Stimulated activated CD8-positive, alpha-beta memory T cell treated with anti-CD3 and anti-CD28 coated beads, Interleukin-15, amount 100 ng/mL, for 4 hours (primary cell): ENCODE data around the gene CD3D.
"Not testable (repeated sequence)": the region's sequence is repeated elsewhere in the genome, so short reads cannot be mapped to it uniquely, and the experiment has no call there.

Experiments used
- DNase-seq, 2 donors: peaks; one replicate each; pipeline ENCODE4 v3.0.0-alpha.2; 2020; ENCODE audit warnings: low read depth in 2 of 2

CD3D gene

DNA sequence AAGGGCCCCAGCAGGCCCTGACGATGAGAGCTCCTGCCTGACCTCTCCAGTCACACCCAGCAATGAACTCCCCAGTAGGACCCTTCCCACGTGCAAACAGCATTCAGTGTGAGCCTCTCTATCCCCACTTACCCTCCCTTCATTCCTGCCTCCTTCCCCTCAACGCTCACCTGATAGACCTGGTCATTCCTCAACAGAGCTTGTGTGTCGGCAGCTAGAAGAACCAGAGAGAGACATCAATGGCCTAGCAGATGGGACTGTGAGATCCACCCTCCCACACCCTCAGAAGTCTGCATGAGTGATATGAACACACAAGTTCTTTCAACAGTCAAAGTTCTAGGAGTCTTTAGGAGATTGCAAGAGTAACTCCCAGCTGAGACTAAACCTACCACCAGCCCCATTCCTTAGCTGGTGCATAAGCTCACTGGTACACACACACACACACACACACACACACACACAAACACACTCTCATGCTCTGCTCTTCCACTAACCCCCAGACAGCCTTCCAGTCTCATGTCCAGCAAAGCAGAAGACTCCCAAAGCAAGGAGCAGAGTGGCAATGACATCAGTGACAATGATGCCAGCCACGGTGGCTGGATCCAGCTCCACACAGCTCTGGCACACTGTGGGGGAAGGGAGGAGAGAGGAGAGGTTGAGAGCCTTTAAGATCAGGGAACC lies 3.1 kb downstream of the CD3D start:
- no peak for DNase-seq

DNA sequence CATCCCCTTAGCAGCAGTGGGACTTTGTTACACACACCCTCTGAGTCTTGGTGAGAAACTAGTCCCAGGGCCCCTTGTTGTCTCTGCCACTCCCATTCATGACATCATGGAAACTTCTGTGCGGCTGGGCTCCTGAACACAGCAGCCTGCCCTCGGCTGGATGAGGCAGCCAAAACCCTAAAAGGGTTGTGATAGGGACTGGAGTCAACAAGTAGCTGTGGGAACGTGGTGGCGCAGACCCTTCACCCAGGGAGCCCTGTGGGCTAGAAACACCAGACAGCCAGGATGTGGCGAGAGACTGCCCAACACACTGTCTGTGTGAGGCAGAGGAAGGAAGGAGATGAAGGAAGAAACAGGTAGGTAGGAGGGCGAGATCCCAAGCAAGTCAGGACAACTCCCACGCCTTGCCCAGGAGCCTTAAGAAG lies 3.9 kb downstream of the CD3D start:
- peak; percentile 67 to 88 for DNase-seq

DNA sequence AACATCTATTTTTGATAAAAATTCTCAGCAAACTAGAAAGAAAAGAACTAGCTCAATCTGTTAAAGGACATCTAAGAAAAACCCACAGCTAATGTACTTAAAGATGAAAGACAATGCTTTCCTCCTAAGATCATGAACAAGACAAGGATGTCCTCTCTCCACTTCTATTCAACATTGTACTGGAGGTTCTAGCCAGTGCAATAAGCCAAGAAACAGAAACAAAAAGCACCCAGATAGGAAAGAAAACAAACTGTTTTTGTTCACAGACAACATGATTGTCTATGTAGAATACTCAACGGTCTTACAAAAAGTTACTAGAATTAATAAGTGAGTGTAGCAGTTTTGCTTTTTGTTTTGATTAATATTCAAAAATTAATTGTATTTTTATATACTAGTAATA lies 7.8 kb downstream of the CD3D start:
- no peak for DNase-seq

DNA sequence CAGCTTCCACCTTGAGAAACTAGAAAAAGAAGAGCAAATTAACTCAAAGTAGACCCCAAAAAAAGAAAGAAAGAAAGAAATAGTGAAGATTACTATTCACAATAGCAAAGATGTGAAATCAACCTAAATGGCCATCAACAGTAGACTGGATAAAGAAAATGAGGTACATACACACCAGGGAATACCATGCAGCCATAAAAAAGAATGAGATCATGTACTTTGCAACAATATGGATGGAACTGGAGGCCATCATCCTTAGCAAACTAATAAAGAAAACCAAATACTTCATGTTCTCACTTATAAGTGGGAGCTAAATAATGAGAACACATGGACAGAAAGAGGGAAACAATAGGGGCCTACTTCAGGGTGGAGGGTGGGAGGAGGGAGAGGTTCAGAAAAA lies 13.8 kb downstream of the CD3D start:
- no peak for DNase-seq

DNA sequence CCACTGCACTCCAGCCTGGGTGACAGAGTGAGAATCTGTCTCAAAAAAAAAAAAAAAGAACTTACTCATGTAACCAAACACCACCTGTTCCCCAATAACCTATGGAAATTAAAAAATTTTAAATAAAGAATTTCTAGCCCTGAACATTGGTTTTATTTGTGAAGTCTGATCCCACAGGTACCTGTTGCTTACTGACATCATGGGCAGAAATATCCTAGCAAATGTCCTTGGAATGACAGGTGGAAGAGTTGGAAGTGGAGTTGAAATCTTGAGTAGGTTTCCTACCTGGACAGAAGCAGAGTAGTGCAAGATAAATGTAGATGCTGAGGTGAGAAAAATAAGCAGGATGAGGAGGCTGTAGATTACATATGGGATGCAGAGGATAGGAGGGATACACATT lies 17.2 kb downstream of the CD3D start:
- DNase-seq, result no peak

DNA sequence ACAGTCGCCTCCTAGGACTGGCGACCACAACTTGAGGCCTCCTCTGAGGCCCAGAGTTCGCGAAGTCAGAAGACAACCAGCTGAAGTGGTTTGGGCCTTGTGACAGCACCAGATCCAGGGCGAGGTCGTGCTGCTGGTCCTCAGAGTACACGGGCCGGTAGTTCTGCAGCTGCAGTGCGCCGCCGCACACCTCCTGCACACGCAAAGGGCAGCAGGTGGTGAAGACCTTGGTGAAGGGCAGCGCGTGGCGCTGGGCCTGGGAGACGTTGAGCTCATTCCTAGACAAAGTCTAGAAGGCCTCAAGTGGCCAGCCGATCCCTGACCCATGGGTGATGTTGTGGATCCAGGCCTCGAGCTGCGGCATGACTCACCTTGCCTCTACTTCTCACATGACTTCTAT lies 19.8 kb downstream of the CD3D start:
- no peak for DNase-seq

DNA sequence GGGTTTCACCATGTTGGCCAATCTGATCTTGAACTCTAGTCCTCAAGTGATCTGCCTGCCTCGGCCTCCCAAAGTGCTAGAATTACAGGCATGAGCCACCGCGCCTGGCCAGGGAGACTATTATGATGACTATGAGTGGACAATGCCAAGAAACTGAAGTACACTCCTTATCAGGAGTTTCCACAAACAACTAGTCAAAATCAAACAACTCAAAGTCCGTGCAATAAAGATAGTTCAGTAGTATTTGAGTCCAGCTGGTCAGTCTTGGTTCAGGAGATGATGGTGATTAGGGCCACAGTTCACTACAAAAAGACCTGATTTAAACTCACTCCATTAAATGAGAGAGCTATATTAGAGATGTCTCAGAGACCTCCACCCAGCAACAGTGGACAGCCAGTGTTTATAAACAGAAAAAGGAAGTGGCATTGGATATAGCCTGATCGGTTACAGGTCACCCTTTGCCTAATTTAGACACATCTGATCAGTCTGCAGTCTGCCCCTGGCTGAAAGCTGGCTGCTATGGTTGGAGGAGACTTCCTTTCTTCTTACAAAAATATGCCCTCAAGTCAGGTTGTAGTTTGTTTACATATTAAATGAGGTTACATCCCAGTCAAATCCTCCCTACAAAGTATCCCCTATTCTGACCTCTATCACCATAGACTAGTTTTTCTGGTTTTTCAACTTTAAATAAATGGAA lies 21.0 kb downstream of the CD3D start:
- DNase-seq, result no peak

DNA sequence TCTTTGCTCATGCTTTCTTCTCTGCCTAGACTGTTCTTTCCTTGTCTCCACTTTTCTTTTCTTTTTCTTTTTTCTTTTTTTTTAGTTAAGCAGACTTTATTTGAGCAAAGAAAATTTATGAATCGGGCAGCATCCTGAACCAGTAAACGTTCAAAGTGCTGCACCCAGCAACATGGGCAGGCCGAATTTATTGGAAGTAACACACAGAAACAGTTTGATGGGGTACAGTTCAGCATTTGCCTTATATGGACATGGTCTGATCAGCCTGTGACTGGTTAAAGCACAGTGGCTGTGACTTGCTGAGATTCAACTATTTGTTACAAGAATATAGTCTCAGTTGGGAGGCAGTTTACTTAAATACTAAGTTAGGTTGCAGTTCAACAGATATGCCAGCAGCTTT lies 22.0 kb downstream of the CD3D start:
- no peak for DNase-seq

DNA sequence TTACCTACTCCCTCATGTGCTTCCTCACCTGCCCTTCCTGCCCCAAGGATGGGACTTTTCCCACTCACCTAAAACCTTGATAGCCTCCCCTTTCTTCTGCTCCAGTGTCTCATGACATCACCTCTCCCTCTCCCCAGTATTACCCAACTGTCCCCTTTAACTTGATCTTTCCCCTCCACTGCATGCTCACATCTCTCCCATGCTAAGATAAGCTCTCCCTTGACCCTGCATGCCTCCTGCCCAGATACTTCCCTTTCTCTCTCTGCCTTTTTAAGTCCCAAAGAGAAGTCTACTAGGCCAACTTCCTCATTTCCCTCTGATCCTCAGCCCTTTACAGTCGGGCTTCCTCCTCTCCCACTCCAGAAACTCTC lies 23.2 kb downstream of the CD3D start:
- DNase-seq, result no peak

DNA sequence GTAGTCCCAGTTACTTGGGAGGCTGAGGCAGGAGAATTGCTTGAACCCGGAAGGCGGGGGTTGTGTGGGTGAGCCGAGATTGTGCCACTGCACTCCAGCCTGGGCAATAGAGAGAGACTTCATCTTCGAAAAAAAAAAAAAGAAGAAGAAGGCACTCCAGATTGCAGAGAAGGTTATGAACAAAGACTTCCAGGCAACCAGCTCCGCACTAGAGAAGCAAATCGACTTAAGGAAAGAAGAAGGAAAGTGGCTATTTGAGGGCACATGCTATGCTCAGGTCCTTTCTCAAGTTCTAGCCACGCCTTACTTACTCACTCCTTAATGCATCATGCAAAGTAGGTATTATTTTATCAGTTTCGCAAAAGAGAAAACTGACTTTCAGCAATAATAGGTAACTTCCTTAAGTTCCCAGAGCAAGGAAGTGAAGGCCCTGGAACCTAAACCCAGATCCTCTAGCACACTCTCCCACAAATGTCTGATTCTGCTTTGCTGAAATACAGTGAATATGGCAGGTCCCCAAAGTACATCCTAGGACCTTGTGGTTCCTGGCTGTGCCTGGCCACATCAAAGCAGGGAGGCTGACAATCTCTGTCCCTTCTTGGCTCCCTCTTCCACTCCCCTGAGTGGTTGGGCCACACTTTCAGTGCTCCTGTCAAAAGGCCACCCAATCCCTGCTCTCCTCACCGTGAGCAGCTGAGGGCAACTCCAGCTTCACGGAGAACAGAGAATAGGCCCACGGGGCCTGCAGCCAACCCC lies 23.7 kb downstream of the CD3D start:
- DNase-seq, result no peak

DNA sequence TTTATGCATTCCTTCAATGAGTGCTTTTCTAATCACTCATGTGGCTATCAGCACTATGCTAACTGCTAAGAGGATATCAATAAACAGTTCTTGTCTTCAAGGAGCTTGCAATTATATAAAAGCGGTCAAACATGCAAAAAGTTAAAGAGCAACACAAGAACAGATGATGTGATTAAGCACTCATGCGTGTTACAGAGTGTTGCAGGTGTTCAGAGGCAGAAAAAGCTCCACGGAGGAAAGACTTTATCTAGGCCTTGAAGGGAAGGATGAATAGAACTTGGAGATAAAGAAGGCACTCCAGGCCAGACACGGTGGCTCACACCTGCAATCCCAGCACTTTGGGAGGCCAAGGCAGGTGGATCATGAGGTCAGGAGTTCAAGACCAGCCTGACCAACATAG lies 24.4 kb downstream of the CD3D start:
- DNase-seq, result no peak

DNA sequence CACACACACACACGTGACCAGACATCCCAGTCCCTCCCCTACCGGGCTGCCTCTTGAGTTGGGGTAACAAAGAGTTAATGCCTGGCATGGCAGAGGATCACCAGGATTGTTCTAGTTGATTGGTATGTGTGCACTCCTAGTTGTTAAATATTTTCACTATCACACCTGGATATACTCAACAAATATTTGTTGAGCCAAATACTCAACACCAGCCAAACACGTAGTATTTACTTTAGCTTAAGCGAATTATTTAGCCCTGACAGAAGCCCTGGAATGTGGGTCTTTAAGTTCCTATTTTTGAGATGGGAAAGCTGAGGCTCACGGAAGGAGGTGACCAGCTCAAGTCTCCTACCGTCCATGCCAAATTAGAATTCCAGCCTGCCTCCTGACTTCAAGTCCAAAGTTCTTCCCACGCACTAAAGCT lies 27.5 kb downstream of the CD3D start:
- no peak for DNase-seq

DNA sequence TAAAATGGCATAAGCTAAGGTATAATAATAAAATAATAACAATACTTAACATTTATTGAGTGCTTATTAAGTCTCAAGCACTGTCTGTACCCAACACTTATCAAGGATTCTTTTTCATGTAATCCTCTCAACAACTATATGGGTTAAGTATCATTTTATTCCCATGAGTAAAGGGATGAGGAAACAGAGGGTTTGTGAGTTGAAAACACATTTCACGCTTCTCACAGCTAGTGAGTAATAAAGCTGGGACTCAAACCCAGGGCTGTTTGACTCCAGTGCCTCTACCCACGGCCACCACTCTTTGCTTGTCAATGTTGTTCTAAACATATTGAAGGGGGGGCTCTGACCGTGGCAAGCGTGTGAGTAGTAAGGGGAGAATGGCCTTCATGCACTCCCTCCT lies 29.3 kb downstream of the CD3D start:
- DNase-seq, result no peak

DNA sequence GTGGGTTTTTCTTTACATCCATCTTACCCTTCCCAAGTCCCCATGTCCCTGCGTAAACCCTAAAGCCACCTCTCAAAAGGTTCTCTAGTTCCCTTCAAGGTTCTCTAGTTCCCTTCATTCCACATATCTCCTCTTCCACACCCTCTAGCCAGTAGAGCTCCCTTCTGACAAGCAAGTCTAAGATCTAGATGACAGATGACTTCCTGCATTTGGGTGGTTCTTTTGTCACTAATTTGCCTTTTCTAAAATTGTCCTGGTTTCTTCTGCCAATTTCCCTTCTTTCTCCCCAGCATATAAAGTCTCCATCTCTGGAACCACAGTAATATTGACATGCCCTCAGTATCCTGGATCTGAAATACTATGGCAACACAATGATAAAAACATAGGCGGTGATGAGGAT lies 30.2 kb downstream of the CD3D start:
- no peak for DNase-seq

DNA sequence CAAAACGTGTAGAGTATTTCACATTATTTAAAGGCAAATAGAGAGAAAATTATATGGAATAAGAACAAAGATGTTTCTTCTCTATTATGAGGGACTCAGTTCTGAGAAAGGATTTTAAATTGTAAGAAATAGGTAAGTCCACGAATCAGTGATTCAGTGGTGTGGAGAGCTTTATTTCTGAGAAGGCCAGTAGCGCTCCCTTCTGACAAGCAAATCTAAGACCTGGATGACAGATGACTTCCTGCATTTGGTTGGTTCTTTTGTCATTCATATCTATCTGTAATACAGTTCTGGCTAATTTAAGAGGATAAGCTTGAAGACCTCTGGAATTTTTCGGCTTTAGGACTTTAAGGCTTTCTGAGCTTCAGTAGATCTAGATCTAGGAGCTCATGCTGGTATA lies 31.0 kb downstream of the CD3D start:
- no peak for DNase-seq

DNA sequence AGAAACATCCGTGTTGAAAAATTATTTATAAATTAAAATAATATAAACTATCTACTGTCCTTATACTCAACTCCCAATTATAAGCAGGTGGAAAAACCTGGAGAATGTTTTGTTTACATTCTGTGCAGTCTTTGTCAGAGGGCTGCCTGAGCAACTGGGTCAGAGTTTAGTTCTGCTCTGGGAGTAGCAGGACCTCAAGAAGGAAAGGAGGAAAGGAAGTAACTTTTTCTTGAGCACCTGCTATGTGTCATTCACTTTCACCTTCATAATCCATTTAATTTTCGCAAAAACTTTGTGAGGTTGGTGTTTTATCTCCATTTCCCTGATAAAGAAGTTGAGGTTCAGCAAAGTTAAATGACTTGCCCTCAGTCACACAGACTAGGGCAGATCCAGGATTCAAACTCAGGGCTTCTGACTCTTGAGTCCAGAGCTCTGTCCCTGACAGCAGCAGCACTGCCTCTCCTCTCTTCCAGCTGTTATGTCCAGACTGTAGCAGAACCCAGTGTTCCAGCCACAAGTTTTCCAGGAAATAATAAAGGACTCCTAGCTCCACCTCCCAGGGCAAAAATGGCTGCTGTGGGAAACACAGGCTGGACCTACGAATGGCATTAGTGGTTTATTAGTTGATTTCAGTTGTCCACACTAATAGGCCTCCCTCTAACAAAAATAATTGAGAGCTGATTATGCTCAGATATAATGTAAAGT lies 31.6 kb downstream of the CD3D start:
- DNase-seq, result no peak

DNA sequence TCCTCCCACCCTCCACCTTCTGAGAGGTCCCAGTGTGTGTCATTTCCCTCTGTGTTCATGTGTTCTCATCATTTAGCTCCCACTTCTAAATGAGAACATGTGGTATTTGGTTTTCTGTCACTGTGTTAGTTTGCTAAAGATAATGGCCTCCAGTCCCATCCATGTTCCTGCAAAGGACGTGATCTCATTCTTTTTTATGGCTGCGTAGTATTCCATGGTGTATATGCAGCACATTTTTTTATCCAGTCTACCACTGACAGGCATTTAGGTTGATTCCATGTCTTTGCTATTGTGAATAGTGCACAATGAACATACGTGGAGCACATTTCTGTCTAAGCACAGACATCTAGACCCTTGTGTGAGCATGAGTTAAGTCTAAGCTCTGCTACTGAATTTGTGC lies 32.2 kb downstream of the CD3D start:
- no peak for DNase-seq

DNA sequence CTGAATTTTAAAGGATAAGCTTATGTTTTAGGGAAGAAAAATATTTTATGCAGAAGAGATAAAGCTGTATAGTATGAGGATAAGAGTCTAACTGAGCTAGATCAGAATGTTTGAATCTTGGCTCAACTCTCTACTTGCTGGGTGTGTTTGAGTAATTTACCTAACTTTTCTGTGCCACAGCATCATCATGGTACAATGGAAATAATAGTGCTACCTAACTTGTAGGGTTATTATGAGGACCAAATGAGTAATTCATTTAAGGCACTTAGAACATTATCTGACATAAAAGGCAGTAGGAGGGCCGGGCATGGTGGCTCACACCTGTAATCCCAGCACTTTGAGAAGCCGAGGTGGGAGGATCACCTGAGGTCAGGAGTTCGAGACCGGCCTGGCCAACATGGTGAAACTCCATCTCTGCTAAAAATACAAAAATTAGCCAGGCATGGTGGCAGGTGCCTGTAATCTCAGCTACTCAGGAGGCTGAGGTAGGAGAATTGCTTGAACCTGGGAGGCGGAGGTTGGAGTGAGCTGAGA lies 33.4 kb downstream of the CD3D start:
- DNase-seq, result not testable (repeated sequence)

DNA sequence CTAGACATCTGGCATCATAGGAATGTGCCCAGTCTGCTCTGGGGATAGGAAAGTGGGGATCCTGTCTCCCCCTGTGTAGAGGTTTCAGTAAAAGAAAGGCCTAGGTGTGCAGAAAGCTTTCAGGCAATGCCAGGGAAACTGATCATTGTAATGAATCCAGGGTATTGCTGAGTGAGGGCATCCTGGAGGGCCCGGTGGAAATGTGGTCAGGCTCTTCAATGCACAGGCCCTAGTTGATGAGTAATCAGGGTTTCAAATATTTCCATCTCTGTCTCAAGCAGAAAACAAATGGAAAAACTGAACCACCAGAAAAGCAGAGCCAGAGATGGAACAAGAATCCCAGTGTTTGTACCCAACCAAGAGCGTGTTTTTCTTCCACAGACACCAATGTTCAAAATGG lies 35.9 kb downstream of the CD3D start:
- no peak for DNase-seq

DNA sequence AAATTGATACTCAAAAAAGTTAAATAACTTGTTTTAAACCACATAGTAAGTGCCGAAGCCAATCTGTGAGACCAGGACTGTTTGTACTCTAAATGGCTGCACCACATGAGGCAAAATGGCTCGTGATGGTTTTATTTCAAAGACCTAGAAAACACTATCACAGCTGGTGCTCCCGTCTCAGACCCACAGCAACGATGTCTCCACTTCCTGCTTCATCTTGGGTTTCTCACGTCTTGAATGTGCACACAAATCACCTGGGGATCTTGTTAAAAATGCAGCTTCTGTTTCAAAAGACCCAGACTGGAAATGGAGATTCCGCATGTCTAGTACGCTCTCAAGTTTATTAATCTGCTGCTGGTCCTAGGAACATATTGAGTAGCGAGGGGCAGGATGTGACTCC lies 36.8 kb downstream of the CD3D start:
- no peak for DNase-seq

DNA sequence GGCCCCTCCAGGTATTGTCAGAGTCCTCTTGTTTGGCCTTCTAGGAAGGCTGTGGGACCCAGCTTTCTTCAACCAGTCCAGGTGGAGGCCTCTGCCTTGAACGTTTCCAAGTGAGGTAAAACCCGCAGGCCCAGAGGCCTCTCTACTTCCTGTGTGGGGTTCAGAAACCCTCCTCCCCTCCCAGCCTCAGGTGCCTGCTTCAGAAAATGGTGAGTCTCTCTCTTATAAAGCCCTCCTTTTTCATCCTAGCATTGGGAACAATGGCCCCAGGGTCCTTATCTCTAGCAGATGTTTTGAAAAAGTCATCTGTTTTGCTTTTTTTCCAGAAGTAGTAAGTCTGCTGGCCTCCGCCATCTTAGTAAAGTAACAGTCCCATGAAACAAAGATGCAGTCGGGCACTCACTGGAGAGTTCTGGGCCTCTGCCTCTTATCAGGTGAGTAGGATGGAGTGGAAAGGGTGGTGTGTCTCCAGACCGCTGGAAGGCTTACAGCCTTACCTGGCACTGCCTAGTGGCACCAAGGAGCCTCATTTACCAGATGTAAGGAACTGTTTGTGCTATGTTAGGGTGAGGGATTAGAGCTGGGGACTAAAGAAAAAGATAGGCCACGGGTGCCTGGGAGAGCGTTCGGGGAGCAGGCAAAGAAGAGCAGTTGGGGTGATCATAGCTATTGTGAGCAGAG lies 37.8 kb downstream of the CD3D start, which contains the start of gene CD3E:
Gene CD3E, plus strand, starts transcription at position 163 of the 681 bp plus-strand sequence. Its CDS starts 223 bp downstream, at position 386.
- DNase-seq, result no peak

DNA sequence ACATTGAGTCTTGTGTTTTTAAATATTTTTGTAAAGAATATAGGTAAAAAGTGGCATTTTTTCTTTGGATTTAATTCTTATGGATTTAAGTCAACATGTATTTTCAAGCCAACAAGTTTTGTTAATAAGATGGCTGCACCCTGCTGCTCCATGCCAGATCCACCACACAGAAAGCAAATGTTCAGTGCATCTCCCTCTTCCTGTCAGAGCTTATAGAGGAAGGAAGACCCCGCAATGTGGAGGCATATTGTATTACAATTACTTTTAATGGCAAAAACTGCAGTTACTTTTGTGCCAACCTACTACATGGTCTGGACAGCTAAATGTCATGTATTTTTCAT lies 38.3 kb downstream of the CD3D start:
- DNase-seq, result no peak
